ENCODE measurements around the gene TMEM132D.

GRCh38 chr12:129082441-129082840 is 821.4 kb downstream of the TMEM132D start:
- TF ChIP-seq CTCF (IDR thresholded peaks at IDR 0.05) (no peak), POLR2A (IDR thresholded peaks at IDR 0.05) (no peak)
